Kidney glomerular epithelial cell (primary cell): Measurements from ENCODE around the gene SORCS2.

Experiments used
- DNase-seq: peaks from one replicate; lab custom pipeline; 2025; lab: John Stamatoyannopoulos, UW

Gene SORCS2

GRCh38 chr4:7512428-7512827 is 320.1 kb downstream of the SORCS2 start:
- DNase-seq: no peak

DNA sequence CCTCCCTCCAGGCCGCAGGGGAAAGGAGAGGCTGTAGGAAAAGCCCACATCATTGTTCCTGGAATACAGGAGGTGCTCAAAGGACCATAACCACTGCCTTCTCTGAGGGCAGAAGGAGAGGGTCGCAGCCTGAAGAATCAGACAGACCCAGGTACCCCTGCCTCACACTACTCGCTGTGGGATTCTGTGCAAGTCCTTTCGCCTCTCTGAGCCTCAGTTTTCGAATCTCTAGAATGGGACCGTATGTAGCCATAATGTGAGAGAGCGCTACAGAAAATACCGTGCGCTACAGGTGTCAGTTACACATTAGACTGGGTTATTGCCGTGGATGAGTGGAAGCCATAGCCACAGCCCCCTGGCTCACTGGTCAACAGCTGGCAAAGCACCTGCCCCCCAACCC is 320.6 kb downstream of the SORCS2 start:
- DNase-seq: no peak

DNA sequence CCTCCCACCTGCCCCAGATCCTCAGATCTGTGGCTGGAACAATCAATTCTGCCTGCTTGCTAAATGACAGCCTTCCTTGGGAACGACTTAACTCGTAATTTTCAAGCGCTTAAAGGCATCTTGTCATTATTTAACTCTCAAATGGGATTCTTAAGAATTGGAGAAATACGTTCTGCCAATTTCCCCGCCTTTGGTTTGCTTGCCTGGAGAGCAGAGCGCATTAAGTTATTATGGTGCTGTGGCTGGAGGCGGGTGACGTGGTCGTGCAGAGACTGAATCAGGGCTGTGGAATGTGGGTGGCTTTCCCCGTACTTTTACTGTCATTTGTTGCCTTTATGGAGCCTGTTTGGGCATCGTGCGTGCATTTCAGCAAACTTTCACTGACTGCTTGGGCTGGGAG is 321.3 kb downstream of the SORCS2 start:
- no peak for DNase-seq

DNA sequence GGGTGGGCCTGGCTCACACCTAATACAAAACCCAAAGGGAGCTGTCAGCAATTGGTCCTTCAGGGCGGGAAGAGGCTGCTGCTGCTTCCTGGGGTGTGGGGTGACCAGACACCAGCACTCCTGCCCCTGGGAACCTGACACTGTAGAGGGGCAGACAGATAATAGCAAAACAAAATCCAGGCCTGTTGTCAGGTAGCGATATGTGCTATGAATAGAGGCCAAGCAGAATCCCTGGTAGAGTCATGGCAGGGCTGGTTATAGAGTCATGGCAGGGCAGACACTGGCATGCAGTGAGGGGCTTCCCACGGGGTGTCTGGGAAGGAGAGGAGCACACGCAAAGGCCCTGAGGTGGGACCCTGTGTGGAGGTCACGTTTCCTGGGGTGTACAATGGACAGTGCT is 321.9 kb downstream of the SORCS2 start:
- DNase-seq: no peak

DNA sequence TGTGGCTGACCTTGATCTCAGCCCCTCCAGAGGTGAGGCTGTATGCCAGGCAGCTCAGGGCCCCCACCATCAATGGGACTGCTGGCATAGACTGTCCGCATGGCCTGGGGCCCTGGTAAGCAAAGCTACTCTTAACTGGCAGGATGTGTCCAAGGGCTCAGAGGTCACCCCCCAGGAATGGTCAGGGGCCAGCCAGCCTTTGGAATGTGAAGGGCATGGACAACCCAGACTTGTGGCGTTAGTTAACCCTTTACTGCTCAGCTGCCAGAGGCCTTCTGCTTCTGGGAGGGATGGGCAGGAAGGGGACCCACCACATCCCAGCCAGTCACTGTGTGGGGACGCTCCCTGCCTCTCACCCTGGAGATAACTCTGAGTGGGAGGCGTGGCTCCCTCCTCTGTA is 322.5 kb downstream of the SORCS2 start:
- no peak for DNase-seq

DNA sequence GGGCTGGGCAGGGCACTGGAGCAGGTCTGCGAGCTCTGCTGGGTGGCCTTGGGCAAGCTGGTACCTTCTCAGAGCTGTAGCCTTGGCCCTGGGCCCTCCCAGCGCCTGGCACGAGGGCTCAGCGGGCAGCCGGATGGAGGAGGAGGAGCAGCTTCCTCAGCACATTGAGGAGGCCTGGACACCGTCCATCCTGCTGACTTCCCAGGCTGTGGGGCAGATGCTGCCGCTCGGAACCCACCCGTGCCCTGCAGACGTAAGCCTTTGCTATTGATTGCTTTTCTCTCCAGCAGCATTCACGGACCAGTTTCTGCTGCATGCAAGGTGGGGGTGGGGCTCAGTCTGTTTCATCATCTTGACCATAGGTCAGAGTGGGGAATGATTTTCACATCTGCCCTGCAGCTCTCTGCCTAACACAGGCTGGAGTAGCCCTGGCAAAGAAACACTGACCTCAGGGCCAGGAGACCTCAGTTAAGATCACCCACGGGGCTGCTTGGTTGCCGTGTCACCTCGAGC is 323.1 kb downstream of the SORCS2 start:
- DNase-seq: no peak

GRCh38 chr4:7516096-7516772 is 323.9 kb downstream of the SORCS2 start:
- DNase-seq: no peak

- DNase-seq: no peak
Observed at GRCh38 chr4:7516773-7517144, 324.4 kb downstream of the SORCS2 start.

GRCh38 chr4:7518871-7519637 is 326.7 kb downstream of the SORCS2 start:
- DNase-seq: no peak

- no peak for DNase-seq
Observed at GRCh38 chr4:7519638-7520376, 327.5 kb downstream of the SORCS2 start.

DNA sequence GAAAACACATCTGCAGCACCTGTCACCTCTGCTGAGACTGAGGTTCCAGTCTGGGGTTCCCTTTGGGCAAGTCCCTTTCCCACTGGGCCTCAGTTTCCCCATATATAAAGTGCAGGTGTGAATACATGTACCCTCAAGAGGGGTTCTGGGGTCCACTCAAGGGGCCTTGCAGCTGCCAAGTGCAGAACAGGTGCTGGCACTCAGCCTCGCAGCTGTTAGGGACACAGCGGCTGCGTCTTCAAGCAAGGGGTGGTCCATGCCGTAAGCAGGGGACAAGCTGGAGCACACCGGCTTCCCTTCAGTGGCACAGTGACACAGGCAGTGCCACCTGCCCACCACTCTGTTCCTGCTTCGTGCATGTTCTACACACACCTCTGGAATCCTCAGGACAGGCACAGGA is 329.3 kb downstream of the SORCS2 start:
- no peak for DNase-seq

DNA sequence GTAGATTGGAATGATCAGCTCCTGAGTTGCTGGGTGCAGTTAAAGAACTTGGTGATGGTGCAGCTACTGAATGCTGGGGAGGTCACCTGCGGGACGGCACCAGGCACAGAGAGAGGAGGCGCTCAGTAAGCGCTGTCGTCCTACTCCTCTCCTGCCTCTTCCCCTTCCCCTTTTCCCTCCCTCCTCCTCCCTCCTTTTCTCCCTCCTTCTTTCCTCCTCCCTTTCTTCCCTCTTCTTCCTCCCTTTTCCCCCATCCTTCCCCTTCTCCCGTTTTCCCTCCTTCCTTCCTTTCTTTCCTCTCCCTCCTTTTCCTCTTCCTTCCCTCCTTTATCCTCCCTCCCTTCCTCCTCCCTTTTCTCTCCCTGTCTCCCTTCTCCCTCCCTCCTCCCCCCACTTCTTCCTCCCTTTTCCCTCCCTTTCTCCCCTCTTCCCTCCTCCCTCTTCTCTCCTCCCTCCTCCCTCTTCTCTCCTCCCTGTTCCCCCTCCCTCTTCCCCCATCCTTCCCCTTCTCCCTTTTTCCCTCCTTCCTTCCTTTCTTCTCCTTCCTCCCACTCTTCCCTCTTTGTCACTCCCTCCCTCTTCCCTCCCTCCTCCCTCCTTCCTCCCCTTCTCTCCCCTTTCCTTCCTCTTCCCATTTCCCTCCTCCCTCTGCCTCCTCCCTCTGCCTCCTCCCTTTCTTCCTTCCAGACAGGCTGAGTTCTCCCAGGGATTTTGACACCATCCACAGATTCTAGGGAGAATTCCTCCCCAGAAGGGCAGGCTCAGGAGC is 330.3 kb downstream of the SORCS2 start:
- no peak for DNase-seq

DNA sequence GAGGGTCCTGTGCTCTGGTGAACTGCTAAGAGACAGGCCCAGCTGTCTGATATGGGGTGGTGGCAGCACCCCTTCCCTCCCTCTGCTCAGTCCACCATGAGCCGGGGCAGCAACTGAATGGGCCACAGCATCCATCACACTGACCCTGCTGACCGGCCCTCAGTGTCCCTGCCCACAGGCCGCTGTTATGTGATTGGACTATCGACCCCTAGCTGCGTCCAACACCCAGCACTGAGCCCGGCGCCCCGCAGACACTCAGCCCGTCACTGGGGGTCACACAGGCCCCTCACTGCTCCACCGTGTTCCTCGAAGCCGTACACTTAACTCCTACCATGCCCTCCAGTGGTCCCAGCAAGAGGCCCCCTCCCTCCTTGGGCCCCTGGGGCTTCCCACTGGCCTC is 331.2 kb downstream of the SORCS2 start:
- DNase-seq: no peak

DNA sequence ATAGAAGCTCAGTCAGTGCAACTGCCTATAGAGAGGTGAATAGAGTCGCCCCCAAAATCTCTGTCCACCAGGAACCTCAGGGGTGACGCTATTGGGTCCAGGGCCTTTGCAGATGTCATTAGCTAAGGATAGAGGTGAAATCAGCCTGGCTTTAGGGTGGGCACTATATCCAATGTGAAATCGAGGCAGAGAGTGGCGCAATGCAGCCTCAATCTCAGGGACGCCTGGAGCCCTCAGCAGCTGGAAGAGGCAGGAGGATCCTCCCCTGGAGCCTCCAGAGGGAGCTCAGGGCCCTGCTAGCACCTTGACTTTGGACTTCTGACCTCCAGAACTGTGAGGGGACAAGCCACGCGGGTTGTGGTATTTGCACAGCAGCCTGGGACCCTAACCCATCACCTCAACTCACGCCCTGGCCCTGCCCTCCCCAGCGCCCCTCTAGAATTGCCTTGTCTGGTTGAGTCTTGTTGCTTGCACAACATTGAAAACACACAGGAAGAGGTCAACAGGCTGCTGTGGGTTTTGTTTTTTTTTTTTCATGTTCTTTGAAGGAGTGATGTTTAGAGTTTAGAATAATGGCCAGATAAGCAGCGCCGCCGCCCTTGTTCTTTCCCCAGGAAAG is 331.8 kb downstream of the SORCS2 start:
- DNase-seq: no peak

- no peak for DNase-seq
Observed at GRCh38 chr4:7524843-7525242, 332.5 kb downstream of the SORCS2 start.

- DNase-seq: no peak
Observed at GRCh38 chr4:7526491-7526890, 334.2 kb downstream of the SORCS2 start.

DNA sequence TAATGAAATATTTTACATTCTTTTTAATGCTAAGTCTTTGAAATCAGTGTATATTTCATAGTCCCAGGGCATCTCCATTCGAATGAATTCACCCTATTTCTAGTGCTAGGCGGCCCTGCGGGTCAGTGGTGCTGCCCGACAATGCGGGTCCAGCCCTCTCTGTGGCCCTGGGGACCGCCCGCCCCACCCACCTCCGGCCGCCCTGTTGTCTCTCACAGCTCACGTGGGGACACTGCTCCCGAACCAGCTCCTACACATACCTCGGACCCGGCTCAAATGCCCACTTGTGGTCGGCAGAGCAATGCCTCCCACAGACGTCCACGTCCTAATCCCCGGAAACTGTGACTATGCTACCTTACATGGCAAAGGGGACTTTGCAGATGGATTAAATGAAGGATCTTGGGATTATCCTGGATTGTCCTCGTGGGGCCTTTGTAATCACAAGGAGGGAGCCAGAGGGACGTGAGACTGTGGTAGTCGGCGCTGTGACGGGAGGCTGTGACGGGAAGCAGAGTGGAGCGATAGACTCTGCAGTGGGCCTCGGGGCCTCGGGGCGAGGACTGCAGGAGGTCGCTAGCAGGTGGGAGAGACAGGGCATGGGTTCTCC is 334.7 kb downstream of the SORCS2 start:
- no peak for DNase-seq

GRCh38 chr4:7529368-7530080 is 337.2 kb downstream of the SORCS2 start:
- DNase-seq: no peak

GRCh38 chr4:7530082-7530481 is 337.7 kb downstream of the SORCS2 start:
- DNase-seq: no peak

- no peak for DNase-seq
Observed at GRCh38 chr4:7530932-7531639, 338.7 kb downstream of the SORCS2 start.
